Calu3 (cell line): ENCODE measurements around the gene CSHL1. TPM values are rescaled to one million over a fixed set of nuclear protein-coding genes. Genes with fewer than 3 reads are reported as not detected.

Experiments used
- Bru-seq: library from RNA; stranded (reverse); fragments of 400-500 nt; gene quantifications from one replicate; lab custom pipeline; 2021; lab: Mats Ljungman, UMichigan
- BruChase-seq, 2 experiments: library from RNA; stranded (reverse); fragments of 400-500 nt; gene quantifications; one replicate each; lab custom pipeline; 2021; lab: Mats Ljungman, UMichigan
- BruUV-seq: library from RNA; stranded (reverse); fragments of 400-500 nt; replicated peaks from 2 replicates; lab custom pipeline; 2021; lab: Mats Ljungman, UMichigan
- CTCF ChIA-PET: fragments of 300-600 bp; sonication (Branson Sonifier 250); formaldehyde crosslinking; loops from one replicate; lab custom pipeline; 2022; ENCODE audit warnings: antibody characterized with exemption; lab: Charles Lee
- DNase-seq: peaks from one replicate; pipeline ENCODE4 v3.0.0; 2022
- H3K27ac Mint-ChIP-seq: one replicate; pipeline ENCODE4 v1.8.0; 2022; ENCODE audit warnings: mixed read lengths; ENCODE audit not compliant: unreplicated experiment
- H3K27me3 Mint-ChIP-seq: one replicate; pipeline ENCODE4 v1.8.0; 2022; ENCODE audit warnings: mixed read lengths; ENCODE audit not compliant: unreplicated experiment
- H3K36me3 Mint-ChIP-seq: one replicate; pipeline ENCODE4 v1.8.0; 2022; ENCODE audit warnings: mild to moderate bottlenecking, moderate library complexity, mixed read lengths; ENCODE audit not compliant: insufficient read depth, unreplicated experiment
- H3K4me1 Mint-ChIP-seq: one replicate; pipeline ENCODE4 v1.8.0; 2022; ENCODE audit warnings: mild to moderate bottlenecking, low read depth, mixed read lengths; ENCODE audit not compliant: unreplicated experiment
- H3K4me3 Mint-ChIP-seq: one replicate; pipeline ENCODE4 v1.8.0; 2022; ENCODE audit warnings: mild to moderate bottlenecking, low read depth, moderate library complexity, mixed read lengths; ENCODE audit not compliant: unreplicated experiment
- H3K9me3 Mint-ChIP-seq: one replicate; pipeline ENCODE4 v1.8.0; 2022; ENCODE audit warnings: low read depth, mixed read lengths; ENCODE audit not compliant: unreplicated experiment
- CTCF ChIP-seq: fragments of 200-600 bp; IDR thresholded peaks from one replicate; pipeline ENCODE4 v1.8.0; 2022; ENCODE audit warnings: antibody characterized with exemption; ENCODE audit not compliant: unreplicated experiment
- intact Hi-C: fragments of 100-400 bp; cut with micrococcal nuclease; formaldehyde crosslinking; loops from one replicate; pipeline ENCODE4 v1.10.0; 2022; ENCODE audit not compliant: unreplicated experiment
- long read RNA-seq: library from polyadenylated mRNA; stranded (forward); transcript quantifications from one replicate; pipeline ENCODE4 v2.0.0, GENCODE V29; 2022
- total RNA-seq: library from RNA; stranded (reverse); gene quantifications from 2 replicates; pipeline ENCODE4 v1.2.3, GENCODE V29; 2022

Gene CSHL1
- not detected in 2 replicates for total RNA-seq
- not detected for Bru-seq, nascent RNA
- not detected for BruChase-seq, experiment 1, labeled RNA remaining after a 6-hour chase
- BruChase-seq, experiment 2, labeled RNA remaining after a 2-hour chase: not detected
- long read RNA-seq: 0 reads

GRCh38 chr17:63911041-63911635, at the start of gene CSHL1:
CSHL1 (minus strand) TSS chr17:63911258; CDS start chr17:63911196, 62 bp downstream.
- H3K27me3 Mint-ChIP-seq: peaks cover 73% of the 10 kb centered on the region
- no peak within 1 kb of the TSS for H3K27ac Mint-ChIP-seq
- BruUV-seq: no TSS peak
- DNase-seq: no peak
- H3K4me1 Mint-ChIP-seq: no peaks in the 10 kb centered on the region
- intact Hi-C loops: loop anchor here (10.0 kb wide), 1 partner anchor 224 kb away; the partner anchor contains the start of gene ERN1
- H3K36me3 Mint-ChIP-seq: no peaks in the 10 kb centered on the region
- no peaks in the 10 kb centered on the region for H3K9me3 Mint-ChIP-seq
- no peak for TF ChIP-seq CTCF
- no peak within 1 kb of the TSS for H3K4me3 Mint-ChIP-seq
- CTCF ChIA-PET: interaction anchor here (0.6 to 1.4 kb wide), 3 partner anchors 26 to 223 kb away, joined by 3 to 7 read pairs (median 4); partner anchors contain the start of gene GH2

DNA sequence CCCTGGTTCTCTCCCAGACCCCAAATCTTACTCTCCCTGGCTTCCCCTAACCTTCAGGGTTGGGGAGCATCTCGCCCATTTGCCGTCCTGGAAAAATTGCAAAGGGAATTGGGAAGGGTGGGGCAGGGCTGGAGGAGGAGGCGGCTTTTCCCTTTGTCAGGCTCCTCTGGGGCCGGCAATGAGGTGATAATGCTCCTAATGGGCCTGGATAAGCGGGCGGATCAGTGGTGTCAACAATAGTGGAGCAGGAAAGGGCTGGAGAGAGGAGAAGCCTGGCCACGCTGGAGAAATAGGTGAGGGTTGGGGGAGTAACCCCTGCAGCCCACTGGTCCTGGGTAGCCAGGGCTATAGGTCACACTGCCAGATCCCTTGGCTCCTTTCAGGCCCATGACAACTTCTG, 49.4 kb upstream of the CSHL1 start:
- intact Hi-C loops: no loop called here
- CTCF ChIA-PET: no interaction called here
- H3K9me3 Mint-ChIP-seq: no peaks in the 10 kb centered on the region
- H3K36me3 Mint-ChIP-seq: no peaks in the 10 kb centered on the region
- H3K4me3 Mint-ChIP-seq: no peak overlapping the region
- TF ChIP-seq CTCF: no peak
- no TSS peak for BruUV-seq
- no peak overlapping the region for H3K27ac Mint-ChIP-seq
- H3K27me3 Mint-ChIP-seq: peaks cover 31% of the 10 kb centered on the region
- no peak for DNase-seq
- H3K4me1 Mint-ChIP-seq: no peaks in the 10 kb centered on the region

DNA sequence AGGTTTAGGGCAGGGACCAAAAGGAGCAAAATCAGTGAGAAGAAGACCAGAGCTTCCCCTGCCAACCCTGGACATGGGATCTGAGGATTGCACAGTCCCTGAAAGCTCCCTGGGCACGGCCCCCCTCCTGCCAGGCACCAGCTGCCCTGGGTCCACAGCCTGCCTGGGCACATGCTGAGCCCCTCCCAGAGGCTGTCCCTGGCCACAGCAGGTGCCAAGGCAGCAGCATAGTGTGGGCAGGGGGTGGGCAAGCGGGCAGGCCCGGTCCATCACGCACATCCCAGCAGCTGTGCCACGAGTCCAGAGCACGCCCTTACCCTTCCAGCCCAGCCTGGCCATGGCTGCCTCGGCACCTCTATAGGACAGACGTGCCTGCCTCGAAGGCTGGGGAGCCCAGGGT, 48.9 kb upstream of the CSHL1 start:
- Mint-ChIP-seq H3K27me3 (peaks cover 35% of the 10 kb centered on the region), H3K4me1 (no peaks in the 10 kb centered on the region), H3K4me3 (no peak overlapping the region), H3K27ac (no peak overlapping the region), H3K9me3 (no peaks in the 10 kb centered on the region), H3K36me3 (no peaks in the 10 kb centered on the region)
- CTCF ChIA-PET: no interaction called here
- no peak for DNase-seq
- intact Hi-C loops: no loop called here
- no TSS peak for BruUV-seq
- TF ChIP-seq CTCF: no peak

DNA sequence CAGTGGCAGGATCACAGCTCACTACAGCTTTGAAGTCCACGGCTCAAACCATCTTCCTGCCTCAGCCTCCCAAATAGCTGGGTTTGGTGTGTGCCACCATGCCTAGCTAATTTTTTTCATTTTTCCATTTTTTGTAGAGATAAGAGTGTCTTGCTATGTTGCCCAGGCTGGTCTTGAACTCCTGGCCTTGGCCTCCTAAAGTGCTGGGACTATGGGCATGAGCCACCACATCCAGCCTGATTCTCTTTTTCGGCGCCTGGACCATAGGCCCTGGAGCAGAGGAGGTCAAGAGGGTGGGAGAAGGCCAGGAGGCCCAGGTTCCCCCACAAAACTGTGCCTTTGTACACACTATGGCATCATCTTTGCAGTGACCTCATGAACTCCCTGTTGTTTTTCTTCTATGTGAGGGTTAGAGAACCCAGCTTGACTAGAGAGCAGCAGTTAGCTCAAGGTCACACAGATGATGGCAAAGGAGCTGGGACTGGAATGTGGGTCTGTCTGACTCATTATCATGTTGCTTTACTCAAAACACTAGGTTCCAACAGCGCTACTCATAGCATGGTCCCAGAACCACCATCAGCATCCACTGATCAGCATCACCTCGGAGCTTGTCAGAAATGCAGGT, 45.4 kb upstream of the CSHL1 start:
- intact Hi-C loops: no loop called here
- Mint-ChIP-seq H3K27ac (no peak overlapping the region), H3K36me3 (no peaks in the 10 kb centered on the region), H3K27me3 (peaks cover 37% of the 10 kb centered on the region), H3K9me3 (no peaks in the 10 kb centered on the region), H3K4me1 (no peaks in the 10 kb centered on the region), H3K4me3 (no peak overlapping the region)
- CTCF ChIA-PET: no interaction called here
- no peak for TF ChIP-seq CTCF
- no TSS peak for BruUV-seq
- DNase-seq: no peak
